ENCODE data around the gene CYTIP. TPM values are rescaled to one million over a fixed set of nuclear protein-coding genes. Genes with fewer than 3 reads are reported as not detected.

The CYTIP gene
- total RNA-seq, 3 donors from 2014 or later (not counting 1 experiment from before 2014, with no cell fraction given): 276 to 363 (median 357) TPM

DNA sequence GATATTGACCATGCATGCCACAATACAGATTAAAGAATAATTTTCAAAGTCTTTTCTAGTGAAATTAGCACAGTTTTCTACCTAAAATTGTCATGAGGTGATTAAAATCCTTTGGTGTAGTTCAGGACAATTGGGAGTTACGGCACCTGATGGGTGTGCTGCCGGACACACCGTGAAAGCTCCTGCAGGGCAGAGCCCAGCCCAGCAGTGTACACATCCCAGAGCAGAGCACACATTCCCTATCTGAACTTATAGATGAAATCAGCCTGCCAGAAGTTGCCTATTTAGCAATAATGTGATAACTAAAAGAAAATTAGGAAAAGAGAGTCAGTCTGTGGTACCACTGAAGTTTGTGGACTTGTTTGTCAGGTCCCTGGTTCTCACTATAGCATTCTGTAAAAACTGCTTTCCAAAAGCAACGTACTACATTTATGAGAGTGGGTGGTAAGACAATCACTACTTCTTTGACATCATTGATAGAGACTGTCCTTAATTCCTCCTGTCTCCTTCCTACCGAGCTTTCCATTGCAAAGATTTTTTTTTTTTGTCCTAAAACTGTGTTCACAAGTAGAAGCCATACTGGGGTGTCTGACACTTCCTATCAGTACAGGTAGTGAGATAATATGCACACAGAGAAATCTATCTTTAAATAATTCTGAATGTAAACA lies 3.4 kb downstream of the CYTIP start:
- no peaks in the 10 kb centered on the region for H3K27me3 Mint-ChIP-seq (ENCODE audit: low read depth in 2 of 2)
- H3K9me3 Mint-ChIP-seq: no peaks in the 10 kb centered on the region
- TF ChIP-seq, protein P1, sequence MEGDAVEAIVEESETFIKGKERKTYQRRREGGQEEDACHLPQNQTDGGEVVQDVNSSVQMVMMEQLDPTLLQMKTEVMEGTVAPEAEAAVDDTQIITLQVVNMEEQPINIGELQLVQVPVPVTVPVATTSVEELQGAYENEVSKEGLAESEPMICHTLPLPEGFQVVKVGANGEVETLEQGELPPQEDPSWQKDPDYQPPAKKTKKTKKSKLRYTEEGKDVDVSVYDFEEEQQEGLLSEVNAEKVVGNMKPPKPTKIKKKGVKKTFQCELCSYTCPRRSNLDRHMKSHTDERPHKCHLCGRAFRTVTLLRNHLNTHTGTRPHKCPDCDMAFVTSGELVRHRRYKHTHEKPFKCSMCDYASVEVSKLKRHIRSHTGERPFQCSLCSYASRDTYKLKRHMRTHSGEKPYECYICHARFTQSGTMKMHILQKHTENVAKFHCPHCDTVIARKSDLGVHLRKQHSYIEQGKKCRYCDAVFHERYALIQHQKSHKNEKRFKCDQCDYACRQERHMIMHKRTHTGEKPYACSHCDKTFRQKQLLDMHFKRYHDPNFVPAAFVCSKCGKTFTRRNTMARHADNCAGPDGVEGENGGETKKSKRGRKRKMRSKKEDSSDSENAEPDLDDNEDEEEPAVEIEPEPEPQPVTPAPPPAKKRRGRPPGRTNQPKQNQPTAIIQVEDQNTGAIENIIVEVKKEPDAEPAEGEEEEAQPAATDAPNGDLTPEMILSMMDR (IDR thresholded peaks at IDR 0.05): no peak
- Histone ChIP-seq H3K4me3 (ENCODE audit: low read length) (peak overlapping the region; percentile 93), H3K36me3 (ENCODE audit: control insufficient read depth, insufficient read depth, low read length) (peaks cover 24% of the 10 kb centered on the region), H3K27ac (ENCODE audit: low read length) (peak overlapping the region; percentile 93), H3K4me1 (ENCODE audit: control insufficient read depth, insufficient read depth, low read length) (peaks cover 22% of the 10 kb centered on the region), H3K9me3 (ENCODE audit: control insufficient read depth, insufficient read depth, low read length) (no peaks in the 10 kb centered on the region), H3K27me3 (ENCODE audit: control insufficient read depth, insufficient read depth, low read length) (no peaks in the 10 kb centered on the region)
- ATAC-seq (peak; percentile 10 to 33 (median 20)), DNase-seq (no peak)
- peak overlapping the region; percentile 92 to 94 for H3K27ac Mint-ChIP-seq
- peak overlapping the region; percentile 90 for H3K4me3 Mint-ChIP-seq
- intact Hi-C loops (cut with micrococcal nuclease): loop anchor here (2.0 to 5.0 kb wide), 4 partner anchors 28 to 1106 kb away; partner anchors contain the start of gene ERMN
- peaks cover 82 to 93% of the 10 kb centered on the region in 2 donors for H3K4me1 Mint-ChIP-seq
- WGBS (ENCODE audit: insufficient coverage): 21% methylated on average over 5 of the region's 5 CpGs
- peaks cover 23% of the 10 kb centered on the region for H3K36me3 Mint-ChIP-seq

DNA sequence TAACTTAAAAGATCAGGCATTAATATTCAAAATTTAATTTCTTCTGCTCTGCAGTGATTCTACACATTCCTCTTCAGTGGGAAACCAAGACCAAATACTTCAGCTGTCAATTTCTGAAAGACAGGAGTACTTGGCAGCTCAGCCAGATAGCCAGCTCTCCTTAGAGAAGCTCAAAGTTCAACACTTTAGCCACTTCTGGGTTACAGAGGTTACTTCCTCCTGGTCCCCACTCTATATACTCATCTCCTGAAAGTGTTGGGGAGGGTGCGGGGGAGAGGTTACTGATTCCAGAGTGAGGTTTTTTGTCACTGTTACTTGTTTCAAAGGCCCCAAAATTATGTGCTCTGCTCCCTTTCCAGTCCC lies 4.1 kb downstream of the CYTIP start:
- H3K27me3 ChIP-seq (ENCODE audit: control insufficient read depth, insufficient read depth, low read length): no peaks in the 10 kb centered on the region
- H3K9me3 Mint-ChIP-seq: no peaks in the 10 kb centered on the region
- H3K9me3 ChIP-seq (ENCODE audit: control insufficient read depth, insufficient read depth, low read length): no peaks in the 10 kb centered on the region
- H3K4me1 ChIP-seq (ENCODE audit: control insufficient read depth, insufficient read depth, low read length): peaks cover 23% of the 10 kb centered on the region
- no CpG with 5 or more reads among the region's 1 CpG for WGBS (ENCODE audit: insufficient coverage)
- intact Hi-C loops (cut with micrococcal nuclease): loop anchor here (1.0 to 5.0 kb wide), 5 partner anchors 19 to 1105 kb away; partner anchors contain the start of gene ERMN
- peak overlapping the region; percentile 90 for H3K4me3 Mint-ChIP-seq
- H3K27me3 Mint-ChIP-seq (ENCODE audit: low read depth in 2 of 2): no peaks in the 10 kb centered on the region
- peaks cover 84 to 96% of the 10 kb centered on the region in 2 donors for H3K4me1 Mint-ChIP-seq
- H3K36me3 Mint-ChIP-seq: peaks cover 23% of the 10 kb centered on the region
- peaks cover 27% of the 10 kb centered on the region for H3K36me3 ChIP-seq (ENCODE audit: control insufficient read depth, insufficient read depth, low read length)
- TF ChIP-seq, protein P1 (IDR thresholded peaks at IDR 0.05): no peak
- ATAC-seq (peak; percentile 27 to 49 (median 32)), DNase-seq (peak in 1 of 2 donors; percentile 55)
- peak overlapping the region; percentile 92 to 94 for H3K27ac Mint-ChIP-seq
- peak overlapping the region; percentile 93 for H3K27ac ChIP-seq (ENCODE audit: low read length)
- peak overlapping the region; percentile 93 for H3K4me3 ChIP-seq (ENCODE audit: low read length)

DNA sequence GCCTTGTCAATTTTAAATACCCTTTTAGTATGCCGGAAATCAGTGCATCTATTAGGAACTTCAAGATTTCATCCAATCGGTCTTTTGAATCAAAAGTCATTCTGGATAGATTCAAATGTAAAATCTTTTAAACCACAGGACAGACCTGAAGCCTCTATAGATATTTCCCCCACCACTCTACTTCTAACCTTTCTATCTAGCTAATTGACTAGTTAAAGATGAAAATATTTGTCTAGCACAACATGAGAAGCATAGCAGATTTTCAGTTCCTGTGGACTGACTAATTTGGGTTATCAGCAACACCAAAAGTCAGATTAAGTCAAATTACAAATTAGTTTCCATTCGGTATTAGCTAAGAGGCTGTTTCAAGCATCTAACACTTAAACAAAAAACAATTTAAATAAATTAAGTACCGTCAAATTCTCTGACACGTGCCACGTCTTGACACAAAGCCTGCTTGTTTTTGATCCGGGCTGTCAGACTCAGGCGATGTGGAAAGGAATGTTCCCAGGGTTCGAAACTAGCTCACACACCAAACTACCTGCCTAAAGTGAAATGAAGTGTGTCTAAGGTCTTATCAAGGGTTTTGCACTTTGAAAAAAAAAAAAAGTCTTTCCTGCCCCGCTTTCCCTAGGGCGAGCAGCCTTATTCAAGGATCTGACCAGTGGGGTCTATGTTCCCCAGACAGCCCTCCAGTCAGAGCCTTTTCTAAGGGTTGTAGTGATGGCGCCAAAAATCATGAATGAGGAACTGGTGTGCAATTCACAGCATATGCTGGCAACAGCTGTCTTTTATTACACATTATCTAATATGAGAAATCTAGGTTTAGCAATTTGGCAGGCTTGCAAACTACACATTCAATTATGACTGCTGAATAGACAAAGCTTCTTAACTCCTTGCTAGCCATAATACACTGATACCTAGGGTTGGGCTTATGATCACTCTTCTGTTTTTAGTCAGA lies 4.7 kb downstream of the CYTIP start:
- intact Hi-C loops (cut with micrococcal nuclease): loop anchor here (1.0 kb wide), 1 partner anchor 18 kb away; no protein-coding TSS in a partner anchor
- no peaks in the 10 kb centered on the region for H3K9me3 Mint-ChIP-seq
- peaks cover 84 to 96% of the 10 kb centered on the region in 2 donors for H3K4me1 Mint-ChIP-seq
- H3K27me3 ChIP-seq (ENCODE audit: control insufficient read depth, insufficient read depth, low read length): no peaks in the 10 kb centered on the region
- no peaks in the 10 kb centered on the region for H3K27me3 Mint-ChIP-seq (ENCODE audit: low read depth in 2 of 2)
- peak overlapping the region; percentile 93 for H3K27ac ChIP-seq (ENCODE audit: low read length)
- TF ChIP-seq, protein P1 (IDR thresholded peaks at IDR 0.05): no peak
- peak overlapping the region; percentile 92 to 94 for H3K27ac Mint-ChIP-seq
- H3K9me3 ChIP-seq (ENCODE audit: control insufficient read depth, insufficient read depth, low read length): no peaks in the 10 kb centered on the region
- peak overlapping the region; percentile 93 for H3K4me3 ChIP-seq (ENCODE audit: low read length)
- WGBS (ENCODE audit: insufficient coverage): 17% methylated on average over 7 of the region's 12 CpGs
- peaks cover 26% of the 10 kb centered on the region for H3K36me3 Mint-ChIP-seq
- H3K36me3 ChIP-seq (ENCODE audit: control insufficient read depth, insufficient read depth, low read length): peaks cover 33% of the 10 kb centered on the region
- DNase-seq: peak in 1 of 2 donors; percentile 50
- peak; percentile 17 to 31 (median 19) for ATAC-seq
- H3K4me3 Mint-ChIP-seq: peak overlapping the region; percentile 90
- H3K4me1 ChIP-seq (ENCODE audit: control insufficient read depth, insufficient read depth, low read length): peaks cover 21% of the 10 kb centered on the region

All from natural killer cell (primary cell).